HCT116 (cell line): ENCODE data around the gene SVIL. TPM values are rescaled to one million over a fixed set of nuclear protein-coding genes. Genes with fewer than 3 reads are reported as not detected.

Source experiments
- ATAC-seq: fragments of 200-7000 bp; cut with Tn5 transposase; 2 replicates; pipeline ENCODE4 v1.9.1; 2020; ENCODE audit warnings: mild to moderate bottlenecking, moderate library complexity
- BruUV-seq: library from RNA; stranded (reverse); fragments of 400-500 nt; replicated peaks from 2 replicates; lab custom pipeline; 2021; lab: Mats Ljungman, UMichigan
- CTCF ChIA-PET: fragments of 300-600 bp; sonication (Branson Sonifier 250); formaldehyde crosslinking; loops from one replicate; lab custom pipeline; 2021; ENCODE audit warnings: antibody characterized with exemption; lab: Charles Lee
- POLR2A ChIA-PET: fragments of 300-600, 350-600 bp; sonication (Branson Sonifier 250); formaldehyde crosslinking; loops from one replicate; lab custom pipeline; 2021; ENCODE audit warnings: antibody characterized with exemption; lab: Charles Lee
- RAD21 ChIA-PET, 2 experiments: fragments of 300-600 bp; sonication (Branson Sonifier 250); formaldehyde crosslinking; loops; one replicate each; lab custom pipeline; 2023; ENCODE audit warnings: low total read pairs in 2 of 2; ENCODE audit not compliant: uncharacterized antibody in 2 of 2, unreplicated experiment in 2 of 2, low non-redundant PET in 1 of 2; lab: Charles Lee
- DNase-seq: peaks from one replicate; pipeline ENCODE4 v3.0.0-alpha.2; 2010; ENCODE audit warnings: low read depth, low spot score
- H2AFZ ChIP-seq: fragments of 200-600 bp; shearing (Covaris generic), sonication (generic); 2 replicates; pipeline ENCODE4 v1.6.1; 2017; ENCODE audit warnings: low read depth, mixed run types, mixed read lengths, antibody characterized with exemption, low read length; ENCODE audit not compliant: poor library complexity, severe bottlenecking
- H3K27ac ChIP-seq: 2 replicates; pipeline ENCODE4 v1.5.1; 2012; ENCODE audit warnings: low read depth, low read length
- H3K27me3 ChIP-seq: fragments of 200-600 bp; sonication (generic); 2 replicates; pipeline ENCODE4 v1.6.1; 2016; ENCODE audit warnings: mixed run types, low read length, mixed read lengths; ENCODE audit not compliant: insufficient read depth
- H3K36me3 ChIP-seq, 2 experiments: fragments of 200-500 bp in 1 of 2; fragments of 200-600 bp in 1 of 2; sonication (Bioruptor generic) in 1 of 2; sonication (generic) in 1 of 2; 2 replicates each; pipeline versions ENCODE4 v1.5.1 to v1.6.1; 2014 to 2016; ENCODE audit warnings: low read length in 2 of 2, inconsistent platforms in 1 of 2, mixed read lengths in 1 of 2, mixed run types in 1 of 2; ENCODE audit not compliant: insufficient read depth in 2 of 2, control insufficient read depth in 1 of 2
- H3K4me1 ChIP-seq, 2 experiments: fragments of 200-600 bp in 1 of 2; sonication (generic) in 1 of 2; 2 replicates each; pipeline versions ENCODE4 v1.5.1 to v1.6.1; 2012 to 2017; ENCODE audit warnings: low read length in 2 of 2, inconsistent platforms in 1 of 2, mild to moderate bottlenecking in 1 of 2, mixed read lengths in 1 of 2, mixed run types in 1 of 2, moderate library complexity in 1 of 2; ENCODE audit not compliant: insufficient read depth in 2 of 2, control insufficient read depth in 1 of 2
- H3K4me2 ChIP-seq: fragments of 200-600 bp; sonication (generic); 2 replicates; pipeline ENCODE4 v1.6.1; 2017; ENCODE audit warnings: mixed run types, low read length, mixed read lengths
- H3K4me3 ChIP-seq, 2 experiments: fragments of 200-600 bp in 1 of 2; sonication (generic) in 1 of 2; replicated peaks in 1 of 2; 2 replicates each; pipeline ENCODE4 v1.5.1; 2011 to 2016; ENCODE audit warnings: low read length in 2 of 2, control low read depth in 1 of 2, low read depth in 1 of 2, mild to moderate bottlenecking in 1 of 2, mixed read lengths in 1 of 2, mixed run types in 1 of 2
- H3K79me2 ChIP-seq: fragments of 200-600 bp; sonication (generic); 2 replicates; pipeline ENCODE4 v1.6.1; 2017; ENCODE audit warnings: mild to moderate bottlenecking, mixed run types, low read length, moderate library complexity, mixed read lengths; ENCODE audit not compliant: insufficient read depth
- H3K9ac ChIP-seq: fragments of 200-600 bp; sonication (generic); 2 replicates; pipeline ENCODE4 v1.6.1; 2016; ENCODE audit warnings: low read length, mixed read lengths
- H3K9me2 ChIP-seq: fragments of 200-600 bp; sonication (generic), shearing (Covaris generic); 2 replicates; pipeline ENCODE4 v1.6.1; 2017; ENCODE audit warnings: mixed run types, mild to moderate bottlenecking, moderate library complexity; ENCODE audit not compliant: insufficient read depth
- H3K9me3 ChIP-seq, 2 experiments: fragments of 200-500 bp in 1 of 2; fragments of 200-600 bp in 1 of 2; sonication (Bioruptor generic) in 1 of 2; sonication (generic) in 1 of 2; 2 replicates each; pipeline ENCODE4 v1.6.1; 2014 to 2017; ENCODE audit warnings: low read length in 2 of 2, mixed read lengths in 2 of 2, inconsistent platforms in 1 of 2, low read depth in 1 of 2, mild to moderate bottlenecking in 1 of 2, mixed run types in 1 of 2, moderate library complexity in 1 of 2; ENCODE audit not compliant: control insufficient read depth in 1 of 2, insufficient read depth in 1 of 2
- H4K20me1 ChIP-seq: fragments of 200-600 bp; sonication (generic), shearing (Covaris generic); 2 replicates; pipeline ENCODE4 v1.6.1; 2017; ENCODE audit warnings: mixed run types, mild to moderate bottlenecking, moderate library complexity; ENCODE audit not compliant: insufficient read depth
- CBX3 ChIP-seq: IDR thresholded peaks from 2 replicates; pipeline ENCODE4 v1.6.1; 2012; ENCODE audit warnings: low read depth
- CEBPB ChIP-seq: IDR thresholded peaks from 2 replicates; pipeline ENCODE4 v1.6.1; 2012; ENCODE audit warnings: low read depth
- CTCF ChIP-seq, 3 experiments: fragments of 200-600 bp in 1 of 3; sonication (generic) in 1 of 3; IDR thresholded peaks in 2 of 3; conservative IDR thresholded peaks in 1 of 3; 2 replicates each; pipeline ENCODE4 v1.5.1; 2012 to 2017; ENCODE audit warnings: low read depth in 2 of 3, low read length in 2 of 3, antibody characterized with exemption in 1 of 3, borderline replicate concordance in 1 of 3, control low read depth in 1 of 3, mild to moderate bottlenecking in 1 of 3, mixed read lengths in 1 of 3, mixed run types in 1 of 3, moderate library complexity in 1 of 3; ENCODE audit not compliant: insufficient read depth in 1 of 3
- EGR1 ChIP-seq: IDR thresholded peaks from 2 replicates; pipeline ENCODE4 v1.6.1; 2012; ENCODE audit warnings: low read depth
- ELF1 ChIP-seq: IDR thresholded peaks from 2 replicates; pipeline ENCODE4 v1.6.1; 2012; ENCODE audit warnings: low read depth, borderline replicate concordance
- EZH2 ChIP-seq: fragments of 200-600 bp; sonication (generic); IDR thresholded peaks from 2 replicates; pipeline ENCODE4 v1.6.1; 2017; ENCODE audit warnings: antibody characterized with exemption, mixed run types
- EZH2phosphoT487 ChIP-seq: fragments of 200-600 bp; IDR thresholded peaks from 2 replicates; pipeline ENCODE4 v1.6.1; 2018; ENCODE audit warnings: antibody characterized with exemption, borderline replicate concordance
- JUND ChIP-seq: IDR thresholded peaks from 2 replicates; pipeline ENCODE4 v1.6.1; 2012
- POLR2AphosphoS5 ChIP-seq: IDR thresholded peaks from 2 replicates; pipeline ENCODE4 v1.6.1; 2011; ENCODE audit warnings: mild to moderate bottlenecking, low read depth, low read length, moderate library complexity
- SIN3A ChIP-seq: IDR thresholded peaks from 2 replicates; pipeline ENCODE4 v1.6.1; 2012; ENCODE audit warnings: low read depth
- SP1 ChIP-seq: IDR thresholded peaks from 2 replicates; pipeline ENCODE4 v1.6.1; 2012; ENCODE audit warnings: low read depth
- SRF ChIP-seq: IDR thresholded peaks from 2 replicates; pipeline ENCODE4 v1.6.1; 2012; ENCODE audit warnings: low read depth
- YY1 ChIP-seq: IDR thresholded peaks from 2 replicates; pipeline ENCODE4 v1.6.1; 2011; ENCODE audit warnings: low read length, low read depth, moderate library complexity, mild to moderate bottlenecking; ENCODE audit not compliant: insufficient replicate concordance; ENCODE audit errors: extremely low read depth
- ZNF274 ChIP-seq: fragments of 200-500 bp; sonication (Bioruptor generic); IDR thresholded peaks from 2 replicates; pipeline ENCODE4 v1.6.1; 2014; ENCODE audit warnings: mild to moderate bottlenecking, low read depth, low read length, inconsistent platforms
- intact Hi-C: fragments of 100-400 bp; cut with micrococcal nuclease; formaldehyde crosslinking; loops from 2 replicates; pipeline ENCODE4 v1.10.0; 2022
- total RNA-seq: library from RNA; stranded (reverse); gene quantifications from one replicate; pipeline ENCODE4 v1.2.1, GENCODE V29; 2021; ENCODE audit not compliant: unreplicated experiment
- TF ChIP-seq, protein P1 (sequence below): IDR thresholded peaks from 2 replicates; pipeline ENCODE4 v1.6.1; 2012
- TF ChIP-seq, protein P2 (sequence below): IDR thresholded peaks from 2 replicates; pipeline ENCODE4 v1.6.1; 2012
- TF ChIP-seq, protein P3 (sequence below): IDR thresholded peaks from 2 replicates; pipeline ENCODE4 v1.6.1; 2011; ENCODE audit warnings: mild to moderate bottlenecking, low read length, moderate library complexity; ENCODE audit not compliant: insufficient replicate concordance; ENCODE audit errors: extremely low read depth

The SVIL gene
- total RNA-seq, 1 experiment from 2014 or later: 27.0 TPM

- H3K27me3 ChIP-seq: no peaks in the 10 kb centered on the region
- H3K9me3 ChIP-seq: no peaks in the 10 kb centered on the region
- H2AFZ ChIP-seq: no peak overlapping the region
- no peak overlapping the region for H3K4me2 ChIP-seq
- POLR2A ChIA-PET: no interaction called here
- no peak overlapping the region for H3K9ac ChIP-seq
- no peaks in the 10 kb centered on the region for H3K36me3 ChIP-seq
- no TSS peak for BruUV-seq
- no peak for DNase-seq
- no peaks in the 10 kb centered on the region for H3K9me2 ChIP-seq
- intact Hi-C loops: no loop called here
- H4K20me1 ChIP-seq: no peaks in the 10 kb centered on the region
- no peak for ATAC-seq
- H3K4me3 ChIP-seq: no peak overlapping the region
- TF ChIP-seq SIN3A: no peak
- TF ChIP-seq ZNF274: no peak
- TF ChIP-seq, protein P1, sequence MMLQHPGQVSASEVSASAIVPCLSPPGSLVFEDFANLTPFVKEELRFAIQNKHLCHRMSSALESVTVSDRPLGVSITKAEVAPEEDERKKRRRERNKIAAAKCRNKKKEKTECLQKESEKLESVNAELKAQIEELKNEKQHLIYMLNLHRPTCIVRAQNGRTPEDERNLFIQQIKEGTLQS: no peak
- TF ChIP-seq ELF1: no peak
- TF ChIP-seq SRF: no peak
- TF ChIP-seq, protein P2, sequence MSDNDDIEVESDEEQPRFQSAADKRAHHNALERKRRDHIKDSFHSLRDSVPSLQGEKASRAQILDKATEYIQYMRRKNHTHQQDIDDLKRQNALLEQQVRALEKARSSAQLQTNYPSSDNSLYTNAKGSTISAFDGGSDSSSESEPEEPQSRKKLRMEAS: no peak
- no peak for TF ChIP-seq CBX3
- TF ChIP-seq EZH2: no peak
- no peak for TF ChIP-seq YY1
- TF ChIP-seq JUND: no peak
- no peak for TF ChIP-seq CEBPB
- TF ChIP-seq POLR2AphosphoS5: no peak
- TF ChIP-seq SP1: no peak
- TF ChIP-seq EZH2phosphoT487: no peak
- TF ChIP-seq CTCF (IDR thresholded peaks at IDR 0.05 in 2 of 3, conservative IDR thresholded peaks at IDR 0.05 in 1 of 3; ENCODE audit: borderline replicate concordance in 1 of 3, insufficient read depth in 1 of 3, low read depth in 2 of 3, low read length in 2 of 3): no peak
- TF ChIP-seq EGR1: no peak
- TF ChIP-seq, protein P3, sequence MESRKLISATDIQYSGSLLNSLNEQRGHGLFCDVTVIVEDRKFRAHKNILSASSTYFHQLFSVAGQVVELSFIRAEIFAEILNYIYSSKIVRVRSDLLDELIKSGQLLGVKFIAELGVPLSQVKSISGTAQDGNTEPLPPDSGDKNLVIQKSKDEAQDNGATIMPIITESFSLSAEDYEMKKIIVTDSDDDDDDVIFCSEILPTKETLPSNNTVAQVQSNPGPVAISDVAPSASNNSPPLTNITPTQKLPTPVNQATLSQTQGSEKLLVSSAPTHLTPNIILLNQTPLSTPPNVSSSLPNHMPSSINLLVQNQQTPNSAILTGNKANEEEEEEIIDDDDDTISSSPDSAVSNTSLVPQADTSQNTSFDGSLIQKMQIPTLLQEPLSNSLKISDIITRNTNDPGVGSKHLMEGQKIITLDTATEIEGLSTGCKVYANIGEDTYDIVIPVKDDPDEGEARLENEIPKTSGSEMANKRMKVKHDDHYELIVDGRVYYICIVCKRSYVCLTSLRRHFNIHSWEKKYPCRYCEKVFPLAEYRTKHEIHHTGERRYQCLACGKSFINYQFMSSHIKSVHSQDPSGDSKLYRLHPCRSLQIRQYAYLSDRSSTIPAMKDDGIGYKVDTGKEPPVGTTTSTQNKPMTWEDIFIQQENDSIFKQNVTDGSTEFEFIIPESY: no peak
- no peak overlapping the region for H3K27ac ChIP-seq
- RAD21 ChIA-PET: no interaction called here
- H3K79me2 ChIP-seq: peaks cover 3% of the 10 kb centered on the region; the same call in 1 of the 2 replicates
- CTCF ChIA-PET: no interaction called here
- peaks cover 0 to 17% of the 10 kb centered on the region in 2 experiments; a peak in 2 of 4 replicates for H3K4me1 ChIP-seq
Measured at GRCh38 chr10:29603223-29603896, 31.4 kb downstream of the SVIL start.
